Neural progenitor cell (in vitro differentiated cells): Measurements from ENCODE around the gene KDM6B. TPM values are rescaled to one million over a fixed set of nuclear protein-coding genes. Genes with fewer than 3 reads are reported as not detected.
A peak's percentile ranks its signal among the peaks of the same experiment; 100 is the strongest.

Experiments used
- DNase-seq: peaks from one replicate; pipeline ENCODE4 v3.0.0-alpha.2; 2016; ENCODE audit warnings: low spot score
- H2AFZ ChIP-seq: fragments of 200-600 bp; sonication (generic); replicated peaks from 2 replicates; pipeline ENCODE4 v1.6.1; 2016; ENCODE audit warnings: antibody characterized with exemption
- H3F3A ChIP-seq: fragments of 200-600 bp; sonication (generic); 2 replicates; pipeline ENCODE4 v1.6.1; 2016; ENCODE audit warnings: antibody characterized with exemption, low read depth
- H3K27ac ChIP-seq: fragments of 200-600 bp; sonication (generic); 2 replicates; pipeline ENCODE4 v1.5.1; 2016; ENCODE audit warnings: mild to moderate bottlenecking
- H3K27me3 ChIP-seq: fragments of 200-600 bp; sonication (generic); 2 replicates; pipeline ENCODE4 v1.6.1; 2016; ENCODE audit warnings: mild to moderate bottlenecking, moderate library complexity
- H3K36me3 ChIP-seq: fragments of 200-600 bp; sonication (generic); 2 replicates; pipeline ENCODE4 v1.5.1; 2016
- H3K4me1 ChIP-seq: fragments of 200-600 bp; sonication (generic); 2 replicates; pipeline ENCODE4 v1.6.1; 2016; ENCODE audit warnings: mixed run types
- H3K4me2 ChIP-seq: fragments of 200-600 bp; sonication (generic); 2 replicates; pipeline ENCODE4 v1.6.1; 2016
- H3K4me3 ChIP-seq: fragments of 200-600 bp; sonication (generic); 2 replicates; pipeline ENCODE4 v1.5.1; 2016
- H3K79me2 ChIP-seq: fragments of 200-600 bp; sonication (generic); 2 replicates; pipeline ENCODE4 v1.6.1; 2016; ENCODE audit warnings: low read depth
- H3K9ac ChIP-seq: fragments of 200-600 bp; sonication (generic); 2 replicates; pipeline ENCODE4 v1.6.1; 2016
- H3K9me3 ChIP-seq: fragments of 200-600 bp; sonication (generic); 2 replicates; pipeline ENCODE4 v1.5.1; 2016; ENCODE audit warnings: low read depth
- H4K20me1 ChIP-seq: fragments of 200-600 bp; sonication (generic); 2 replicates; pipeline ENCODE4 v1.6.1; 2016; ENCODE audit warnings: low read depth
- H3K27ac Mint-ChIP-seq: 3 replicates; pipeline ENCODE4 v1.8.0; 2021; ENCODE audit warnings: mixed read lengths
- H3K27me3 Mint-ChIP-seq: 2 replicates; pipeline ENCODE4 v1.8.0; 2022; ENCODE audit warnings: low read depth, mild to moderate bottlenecking, inconsistent platforms, moderate library complexity, mixed read lengths; ENCODE audit not compliant: insufficient read depth
- H3K36me3 Mint-ChIP-seq: 3 replicates; pipeline ENCODE4 v1.8.0; 2021; ENCODE audit warnings: mixed read lengths
- H3K4me1 Mint-ChIP-seq: 3 replicates; pipeline ENCODE4 v1.8.0; 2021; ENCODE audit warnings: mixed read lengths
- H3K4me3 Mint-ChIP-seq: 3 replicates; pipeline ENCODE4 v1.8.0; 2021; ENCODE audit warnings: mild to moderate bottlenecking, moderate library complexity, mixed read lengths
- H3K9me3 Mint-ChIP-seq: 3 replicates; pipeline ENCODE4 v1.8.0; 2020; ENCODE audit warnings: mixed read lengths
- CTCF ChIP-seq: fragments of 200-600 bp; sonication (generic); IDR thresholded peaks from 2 replicates; pipeline ENCODE4 v1.5.1; 2017; ENCODE audit warnings: antibody characterized with exemption, mild to moderate bottlenecking
- EZH2 ChIP-seq: fragments of 200-600 bp; sonication (generic); IDR thresholded peaks from 2 replicates; pipeline ENCODE4 v1.6.1; 2017; ENCODE audit warnings: antibody characterized with exemption, mild to moderate bottlenecking, moderate library complexity
- EZH2phosphoT487 ChIP-seq: fragments of 200-600 bp; sonication (generic); IDR thresholded peaks from 2 replicates; pipeline ENCODE4 v1.6.1; 2017; ENCODE audit warnings: antibody characterized with exemption
- total RNA-seq: library from RNA; depleted of rRNA; stranded (reverse); fragments of >200 nt; gene quantifications from 2 replicates; pipeline ENCODE4 v1.2.3, GENCODE V29; 2015; ENCODE audit warnings: low replicate concordance

The KDM6B gene
- total RNA-seq, 1 donor from 2014 or later = 12.3 TPM

DNA sequence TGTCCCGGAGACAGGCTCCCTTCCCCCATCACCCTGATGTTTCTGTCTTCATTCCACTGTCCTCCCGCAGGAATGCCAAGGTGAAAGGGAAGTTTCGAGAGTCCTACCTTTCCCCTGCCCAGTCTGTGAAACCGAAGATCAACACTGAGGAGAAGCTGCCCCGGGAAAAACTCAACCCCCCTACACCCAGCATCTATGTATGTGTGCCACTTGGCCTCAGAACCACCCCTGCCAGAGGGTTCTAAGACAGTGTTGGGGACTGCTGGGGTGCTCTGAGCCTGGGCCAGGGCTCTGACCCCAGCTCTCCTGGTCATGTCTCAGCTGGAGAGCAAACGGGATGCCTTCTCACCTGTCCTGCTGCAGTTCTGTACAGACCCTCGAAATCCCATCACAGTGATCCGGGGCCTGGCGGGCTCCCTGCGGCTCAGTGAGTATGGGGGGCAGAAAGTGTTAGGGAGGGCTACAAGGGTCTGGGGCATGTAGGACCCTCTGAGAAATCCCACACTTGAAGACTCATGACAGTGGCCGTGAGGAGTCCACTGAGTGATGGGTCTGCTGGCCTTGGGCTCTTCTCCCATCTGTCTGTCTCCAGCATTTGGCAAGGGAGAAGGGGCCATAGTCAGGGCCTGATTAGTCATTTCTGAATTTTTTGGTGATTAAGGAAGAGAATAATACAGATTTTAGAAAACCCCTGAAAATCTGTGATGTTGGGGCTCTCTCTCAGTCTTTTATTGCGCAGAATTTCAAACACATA, 15.9 kb downstream of the KDM6B start:
- H3K27ac Mint-ChIP-seq = no peak overlapping the region
- Histone ChIP-seq H3K4me1 (peaks cover 25% of the 10 kb centered on the region), H3K36me3 (peaks cover 9% of the 10 kb centered on the region), H2AFZ (no peak overlapping the region), H3K27ac (no peak overlapping the region), H3K9me3 (no peaks in the 10 kb centered on the region), H3K4me2 (no peak overlapping the region), H3K4me3 (no peak overlapping the region), H4K20me1 (peaks cover 95% of the 10 kb centered on the region), H3K9ac (no peak overlapping the region), H3K27me3 (peaks cover 16% of the 10 kb centered on the region), H3F3A (peaks cover 49% of the 10 kb centered on the region), H3K79me2 (peaks cover 10% of the 10 kb centered on the region)
- H3K9me3 Mint-ChIP-seq = no peaks in the 10 kb centered on the region
- H3K4me1 Mint-ChIP-seq = peaks cover 24% of the 10 kb centered on the region
- DNase-seq = no peak
- H3K4me3 Mint-ChIP-seq = no peak overlapping the region
- H3K27me3 Mint-ChIP-seq = peaks cover 8% of the 10 kb centered on the region
- TF ChIP-seq EZH2phosphoT487 = no peak
- no peak for TF ChIP-seq EZH2
- TF ChIP-seq CTCF = no peak
- H3K36me3 Mint-ChIP-seq = peaks cover 26% of the 10 kb centered on the region

- no peak overlapping the region for H3K4me2 ChIP-seq
- TF ChIP-seq EZH2 (no peak), EZH2phosphoT487 (no peak), CTCF (no peak)
- no peak overlapping the region for H3K27ac ChIP-seq
- H3K27me3 ChIP-seq = peaks cover 16% of the 10 kb centered on the region
- Mint-ChIP-seq H3K4me3 (peak overlapping the region; percentile 48), H3K36me3 (peaks cover 24% of the 10 kb centered on the region), H3K9me3 (no peaks in the 10 kb centered on the region), H3K27me3 (peaks cover 11% of the 10 kb centered on the region), H3K27ac (no peak overlapping the region), H3K4me1 (peaks cover 21% of the 10 kb centered on the region)
- H3K9me3 ChIP-seq = no peaks in the 10 kb centered on the region
- no peak overlapping the region for H3K4me3 ChIP-seq
- H3K79me2 ChIP-seq = peaks cover 12% of the 10 kb centered on the region
- H3F3A ChIP-seq = peaks cover 54% of the 10 kb centered on the region
- no peak for DNase-seq
- no peak overlapping the region for H2AFZ ChIP-seq
- H3K4me1 ChIP-seq = peaks cover 29% of the 10 kb centered on the region
- H4K20me1 ChIP-seq = peaks cover 89% of the 10 kb centered on the region
- H3K36me3 ChIP-seq = peaks cover 9% of the 10 kb centered on the region
- no peak overlapping the region for H3K9ac ChIP-seq
These were observed 16.9 kb downstream of the KDM6B start for GRCh38 chr17:7850701-7851437.

- peaks cover 37% of the 10 kb centered on the region for H3K4me1 ChIP-seq
- H3K79me2 ChIP-seq = peaks cover 15% of the 10 kb centered on the region
- H3K9me3 ChIP-seq = no peaks in the 10 kb centered on the region
- no peak overlapping the region for H3K27ac ChIP-seq
- no peak overlapping the region for H3K4me3 Mint-ChIP-seq
- H3K27ac Mint-ChIP-seq = no peak overlapping the region
- H3K36me3 ChIP-seq = peaks cover 9% of the 10 kb centered on the region
- H3K27me3 ChIP-seq = peaks cover 16% of the 10 kb centered on the region
- H3K4me2 ChIP-seq = peak overlapping the region; percentile 57
- H3K27me3 Mint-ChIP-seq = peaks cover 11% of the 10 kb centered on the region
- H2AFZ ChIP-seq = no peak overlapping the region
- H3K4me3 ChIP-seq = no peak overlapping the region
- H3F3A ChIP-seq = peaks cover 62% of the 10 kb centered on the region
- H4K20me1 ChIP-seq = peaks cover 89% of the 10 kb centered on the region
- no peaks in the 10 kb centered on the region for H3K9me3 Mint-ChIP-seq
- TF ChIP-seq EZH2 (no peak), CTCF (peak; percentile 87), EZH2phosphoT487 (no peak)
- H3K36me3 Mint-ChIP-seq = peaks cover 22% of the 10 kb centered on the region
- no peak overlapping the region for H3K9ac ChIP-seq
- peaks cover 21% of the 10 kb centered on the region for H3K4me1 Mint-ChIP-seq
- peak; percentile 98 for DNase-seq
These were observed 17.6 kb downstream of the KDM6B start for GRCh38 chr17:7851438-7852261.
